Tibial artery (tissue), 4 donors: ENCODE measurements around the gene LRP2BP.

Experiments used
- DNase-seq, 2 donors: peaks; one replicate each; pipeline ENCODE4 v3.0.0-alpha.2; 2019
- H3K27ac ChIP-seq, 2 donors: fragments of 200-600 bp; sonication (generic) in 1 of 2; 1 replicate in 1 of 2; 2 replicates in 1 of 2; pipeline ENCODE4 v1.5.1; 2018 to 2019; ENCODE audit warnings: mild to moderate bottlenecking in 1 of 2
- H3K27me3 ChIP-seq, 2 donors: fragments of 200-600 bp; sonication (generic) in 1 of 2; one replicate each; pipeline versions ENCODE4 v1.5.1 to v1.6.0; 2016 to 2019
- H3K36me3 ChIP-seq, 3 donors: fragments of 200-600 bp; sonication (generic) in 2 of 3; one replicate each; pipeline ENCODE4 v1.5.1; 2016 to 2019; ENCODE audit warnings: mild to moderate bottlenecking in 2 of 3
- H3K4me1 ChIP-seq, 4 donors: fragments of 200-600 bp; sonication (generic) in 2 of 4; 1 replicate in 3 of 4; 2 replicates in 1 of 4; pipeline ENCODE4 v1.5.1; 2016 to 2019
- H3K4me3 ChIP-seq, 2 donors: fragments of 200-600 bp; sonication (generic) in 1 of 2; 1 replicate in 1 of 2; 2 replicates in 1 of 2; pipeline ENCODE4 v1.5.1; 2018 to 2019; ENCODE audit warnings: mild to moderate bottlenecking in 2 of 2
- H3K9me3 ChIP-seq, 3 donors: fragments of 200-600 bp; sonication (generic) in 1 of 3; one replicate each; pipeline ENCODE4 v1.5.1; 2016 to 2019
- intact Hi-C: fragments of 100-400 bp; cut with DNase I; formaldehyde crosslinking; loops from one replicate; pipeline ENCODE4 v1.15.0; 2023; ENCODE audit warnings: low total_unique reads
- TF ChIP-seq, protein P1 (sequence below), 2 experiments: fragments of 200-600 bp in 1 of 2; fragments of 450-650 bp in 1 of 2; IDR thresholded peaks; one replicate each; pipeline ENCODE4 v1.5.1; 2017 to 2019; ENCODE audit warnings: antibody characterized with exemption in 2 of 2, mild to moderate bottlenecking in 1 of 2, moderate library complexity in 1 of 2

The LRP2BP gene

GRCh38 chr4:185384061-185384460 lies 11.7 kb downstream of the LRP2BP start:
- Histone ChIP-seq H3K27me3 (no peaks in the 10 kb centered on the region), H3K9me3 (no peaks in the 10 kb centered on the region), H3K36me3 (no peaks in the 10 kb centered on the region), H3K4me1 (peaks cover 0 to 23% (median 1%) of the 10 kb centered on the region in 4 donors), H3K4me3 (no peak overlapping the region), H3K27ac (no peak overlapping the region)
- intact Hi-C loops: no loop called here
- DNase-seq: no peak
- TF ChIP-seq, protein P1, sequence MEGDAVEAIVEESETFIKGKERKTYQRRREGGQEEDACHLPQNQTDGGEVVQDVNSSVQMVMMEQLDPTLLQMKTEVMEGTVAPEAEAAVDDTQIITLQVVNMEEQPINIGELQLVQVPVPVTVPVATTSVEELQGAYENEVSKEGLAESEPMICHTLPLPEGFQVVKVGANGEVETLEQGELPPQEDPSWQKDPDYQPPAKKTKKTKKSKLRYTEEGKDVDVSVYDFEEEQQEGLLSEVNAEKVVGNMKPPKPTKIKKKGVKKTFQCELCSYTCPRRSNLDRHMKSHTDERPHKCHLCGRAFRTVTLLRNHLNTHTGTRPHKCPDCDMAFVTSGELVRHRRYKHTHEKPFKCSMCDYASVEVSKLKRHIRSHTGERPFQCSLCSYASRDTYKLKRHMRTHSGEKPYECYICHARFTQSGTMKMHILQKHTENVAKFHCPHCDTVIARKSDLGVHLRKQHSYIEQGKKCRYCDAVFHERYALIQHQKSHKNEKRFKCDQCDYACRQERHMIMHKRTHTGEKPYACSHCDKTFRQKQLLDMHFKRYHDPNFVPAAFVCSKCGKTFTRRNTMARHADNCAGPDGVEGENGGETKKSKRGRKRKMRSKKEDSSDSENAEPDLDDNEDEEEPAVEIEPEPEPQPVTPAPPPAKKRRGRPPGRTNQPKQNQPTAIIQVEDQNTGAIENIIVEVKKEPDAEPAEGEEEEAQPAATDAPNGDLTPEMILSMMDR (IDR thresholded peaks at IDR 0.05): no peak

DNA sequence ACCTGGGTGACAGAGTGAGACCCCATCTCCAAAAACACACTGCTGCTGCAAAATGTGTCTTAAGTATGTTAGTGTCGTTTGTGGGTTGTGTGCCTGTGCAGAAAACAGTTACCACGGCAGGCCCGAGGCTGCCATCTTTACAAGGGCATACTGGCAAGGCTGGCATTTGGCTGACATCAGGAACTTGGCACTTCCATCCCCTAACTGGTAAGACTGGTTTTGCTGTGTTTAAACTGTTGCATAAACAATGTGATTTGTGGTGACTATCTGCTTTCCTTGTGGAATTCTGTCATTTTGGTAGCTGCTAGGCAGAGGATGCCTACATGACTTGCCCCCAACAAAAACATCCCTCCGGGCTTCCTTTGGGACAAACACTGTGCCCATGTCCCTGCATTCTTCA lies 12.3 kb downstream of the LRP2BP start:
- Histone ChIP-seq H3K4me3 (no peak overlapping the region), H3K36me3 (no peaks in the 10 kb centered on the region), H3K27ac (no peak overlapping the region), H3K9me3 (no peaks in the 10 kb centered on the region), H3K4me1 (peaks cover 0 to 23% (median 1%) of the 10 kb centered on the region in 4 donors), H3K27me3 (no peaks in the 10 kb centered on the region)
- DNase-seq: no peak
- TF ChIP-seq, protein P1 (IDR thresholded peaks at IDR 0.05): no peak
- intact Hi-C loops: no loop called here

GRCh38 chr4:185382754-185383153 lies 13.0 kb downstream of the LRP2BP start:
- peaks cover 0 to 23% (median 1%) of the 10 kb centered on the region in 4 donors for H3K4me1 ChIP-seq
- TF ChIP-seq, protein P1 (IDR thresholded peaks at IDR 0.05): no peak
- intact Hi-C loops: no loop called here
- no peaks in the 10 kb centered on the region for H3K36me3 ChIP-seq
- H3K9me3 ChIP-seq: no peaks in the 10 kb centered on the region
- DNase-seq: no peak
- no peak overlapping the region for H3K27ac ChIP-seq
- no peak overlapping the region for H3K4me3 ChIP-seq
- no peaks in the 10 kb centered on the region for H3K27me3 ChIP-seq

DNA sequence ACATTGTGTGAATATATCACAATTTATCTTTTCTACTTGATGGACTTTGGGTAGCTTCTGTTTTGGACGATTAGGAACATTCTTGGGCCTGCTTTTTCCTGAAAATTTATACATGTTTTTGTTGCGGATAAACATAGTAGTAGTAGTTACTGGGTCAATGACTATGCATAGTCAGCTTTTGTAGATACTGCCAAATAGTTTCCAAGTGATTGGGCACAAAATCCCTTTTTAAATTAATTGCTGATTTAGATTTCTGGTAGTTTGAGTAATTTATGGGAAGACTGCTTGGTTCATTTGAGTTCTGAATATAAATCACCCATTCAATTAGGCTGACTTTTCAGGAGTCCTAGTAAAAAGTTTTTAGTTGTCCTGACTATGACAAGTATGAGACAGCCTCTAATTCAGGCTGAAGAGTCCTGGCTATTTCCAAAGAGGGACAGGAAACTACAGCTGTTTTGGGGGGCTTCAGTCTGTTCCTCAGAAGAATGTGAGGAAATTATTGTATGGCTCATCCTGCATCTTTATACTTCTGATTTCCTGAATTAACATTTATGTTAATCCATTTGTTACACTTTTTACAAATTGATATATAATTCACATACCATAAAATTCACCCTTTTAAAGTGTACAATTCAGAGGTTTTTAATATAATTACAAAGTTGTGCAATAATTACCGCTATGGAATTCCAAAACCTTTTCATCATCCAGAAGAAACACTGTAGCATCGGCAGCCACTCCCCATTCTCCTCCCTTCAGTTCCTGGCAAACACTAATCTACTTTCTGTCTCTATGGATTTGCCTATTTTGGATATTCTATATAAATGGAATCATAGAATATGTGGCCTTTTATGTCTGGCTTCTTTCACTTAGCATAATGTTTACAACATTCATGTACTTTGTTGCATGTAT lies 14.2 kb downstream of the LRP2BP start:
- H3K27me3 ChIP-seq: no peaks in the 10 kb centered on the region
- intact Hi-C loops: no loop called here
- H3K27ac ChIP-seq: no peak overlapping the region
- H3K4me1 ChIP-seq: peaks cover 0 to 22% (median 1%) of the 10 kb centered on the region in 4 donors
- H3K36me3 ChIP-seq: no peaks in the 10 kb centered on the region
- TF ChIP-seq, protein P1 (IDR thresholded peaks at IDR 0.05): no peak
- H3K4me3 ChIP-seq: no peak overlapping the region
- no peak for DNase-seq
- H3K9me3 ChIP-seq: no peaks in the 10 kb centered on the region

DNA sequence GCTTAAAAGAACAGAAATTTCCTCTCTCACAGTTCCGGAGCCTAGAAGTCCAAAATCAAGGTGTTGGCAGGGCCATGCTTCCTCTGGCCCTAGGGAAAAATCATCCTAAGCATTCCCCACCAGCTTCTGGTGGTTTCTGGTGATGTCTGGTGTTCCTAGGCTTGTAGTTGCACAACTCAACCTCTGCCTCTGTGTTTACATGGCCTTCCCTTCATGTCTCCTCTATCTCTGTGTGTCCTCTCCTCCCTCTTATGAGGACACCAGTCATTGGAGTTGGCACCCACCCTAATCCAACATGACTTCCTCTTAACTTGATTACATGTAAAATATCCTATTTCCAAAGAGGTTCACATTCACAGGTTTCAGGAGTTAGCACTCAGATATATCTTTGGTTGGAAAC lies 15.4 kb downstream of the LRP2BP start:
- no peaks in the 10 kb centered on the region for H3K9me3 ChIP-seq
- TF ChIP-seq, protein P1 (IDR thresholded peaks at IDR 0.05): no peak
- H3K36me3 ChIP-seq: no peaks in the 10 kb centered on the region
- no peak overlapping the region for H3K27ac ChIP-seq
- DNase-seq: no peak
- no peak overlapping the region for H3K4me3 ChIP-seq
- no peaks in the 10 kb centered on the region for H3K27me3 ChIP-seq
- intact Hi-C loops: no loop called here
- H3K4me1 ChIP-seq: peaks cover 0 to 10% (median 1%) of the 10 kb centered on the region in 4 donors
